ENCODE data around the gene DNAJC5G. TPM values are rescaled to one million over a fixed set of nuclear protein-coding genes. Genes with fewer than 3 reads are reported as not detected.

DNAJC5G gene
- total and polyA plus RNA-seq, 2 donors (not counting 1 experiment from before 2014, with no cell fraction given), result not detected

DNA sequence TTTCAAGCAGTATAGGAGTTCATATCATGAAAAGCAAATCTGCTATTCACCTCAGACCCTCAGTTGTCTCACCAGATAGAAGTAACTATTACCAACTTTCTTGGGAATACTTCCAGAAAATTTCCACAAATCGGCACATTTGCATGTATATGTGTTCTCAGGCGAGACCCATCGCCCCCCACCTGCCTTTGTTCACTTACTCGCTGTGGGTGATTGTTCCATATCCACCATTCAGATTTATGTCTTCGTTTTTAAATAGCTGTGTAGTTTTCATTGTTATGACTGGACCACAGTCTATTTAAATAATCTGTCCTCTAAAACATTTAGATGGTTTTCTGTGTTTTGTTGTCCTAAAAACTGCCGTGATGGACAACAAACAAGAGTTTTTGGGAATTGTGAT, 10.2 kb downstream of the DNAJC5G start:
- H3K27me3 ChIP-seq (ENCODE audit: control insufficient read depth, insufficient read depth, low read length), result no peaks in the 10 kb centered on the region
- H3K4me2 ChIP-seq (ENCODE audit: extremely low read depth, insufficient read depth, low read length), result no peak overlapping the region
- no peak overlapping the region for H2AFZ ChIP-seq (ENCODE audit: low read length)
- TF ChIP-seq EZH2 (IDR thresholded peaks at IDR 0.05; ENCODE audit: low read length, missing control alignments), result no peak
- TF ChIP-seq, protein P1, sequence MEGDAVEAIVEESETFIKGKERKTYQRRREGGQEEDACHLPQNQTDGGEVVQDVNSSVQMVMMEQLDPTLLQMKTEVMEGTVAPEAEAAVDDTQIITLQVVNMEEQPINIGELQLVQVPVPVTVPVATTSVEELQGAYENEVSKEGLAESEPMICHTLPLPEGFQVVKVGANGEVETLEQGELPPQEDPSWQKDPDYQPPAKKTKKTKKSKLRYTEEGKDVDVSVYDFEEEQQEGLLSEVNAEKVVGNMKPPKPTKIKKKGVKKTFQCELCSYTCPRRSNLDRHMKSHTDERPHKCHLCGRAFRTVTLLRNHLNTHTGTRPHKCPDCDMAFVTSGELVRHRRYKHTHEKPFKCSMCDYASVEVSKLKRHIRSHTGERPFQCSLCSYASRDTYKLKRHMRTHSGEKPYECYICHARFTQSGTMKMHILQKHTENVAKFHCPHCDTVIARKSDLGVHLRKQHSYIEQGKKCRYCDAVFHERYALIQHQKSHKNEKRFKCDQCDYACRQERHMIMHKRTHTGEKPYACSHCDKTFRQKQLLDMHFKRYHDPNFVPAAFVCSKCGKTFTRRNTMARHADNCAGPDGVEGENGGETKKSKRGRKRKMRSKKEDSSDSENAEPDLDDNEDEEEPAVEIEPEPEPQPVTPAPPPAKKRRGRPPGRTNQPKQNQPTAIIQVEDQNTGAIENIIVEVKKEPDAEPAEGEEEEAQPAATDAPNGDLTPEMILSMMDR (conservative IDR thresholded peaks at IDR 0.05 in 1 of 2, IDR thresholded peaks at IDR 0.05 in 1 of 2; ENCODE audit: low read depth in 1 of 2, low read length in 2 of 2), result no peak
- H4K20me1 ChIP-seq (ENCODE audit: control insufficient read depth, extremely low read depth, insufficient read depth, low read length), result no peaks in the 10 kb centered on the region
- no peak overlapping the region for H3K9ac ChIP-seq (ENCODE audit: insufficient read depth, low read length)
- H3K4me1 ChIP-seq (ENCODE audit: control insufficient read depth, extremely low read depth, insufficient read depth, low read length), result peaks cover 7% of the 10 kb centered on the region
- no peak overlapping the region for H3K27ac ChIP-seq (ENCODE audit: insufficient read depth, low read length)
- H3K36me3 ChIP-seq (ENCODE audit: control insufficient read depth, insufficient read depth, low read length), result no peaks in the 10 kb centered on the region
- DNase-seq (ENCODE audit: low read depth in 2 of 2), result no peak
- no peak overlapping the region for H3K4me3 ChIP-seq (replicated peaks in 1 of 4; ENCODE audit: control extremely low read depth in 1 of 4, insufficient read depth in 1 of 4, low read depth in 3 of 4, low read length in 4 of 4)
- H3K79me2 ChIP-seq (ENCODE audit: control insufficient read depth, insufficient read depth, low read length), result no peaks in the 10 kb centered on the region
- H3K9me3 ChIP-seq (ENCODE audit: control insufficient read depth, insufficient read depth, low read depth, low read length), result no peaks in the 10 kb centered on the region

DNA sequence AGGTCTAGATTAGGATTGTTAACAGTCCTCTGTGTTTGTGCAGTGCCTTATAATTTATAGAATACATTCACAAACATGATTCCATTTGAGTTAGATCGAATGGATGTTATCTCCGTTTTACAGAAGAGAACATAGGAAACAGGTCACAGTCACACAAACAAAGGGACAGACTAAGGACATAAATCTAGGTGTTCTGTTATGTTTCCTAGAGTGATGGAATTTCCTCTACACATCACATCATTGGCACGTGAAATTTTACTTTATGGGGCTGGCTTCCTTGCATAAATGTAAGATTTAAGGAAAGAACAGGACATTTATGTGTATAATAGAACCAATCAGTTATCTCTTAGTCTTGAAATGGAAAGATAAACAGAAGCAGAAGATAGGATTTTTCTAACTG, 13.4 kb downstream of the DNAJC5G start:
- Histone ChIP-seq H3K9me3 (ENCODE audit: control insufficient read depth, insufficient read depth, low read depth, low read length) (no peaks in the 10 kb centered on the region), H3K9ac (ENCODE audit: insufficient read depth, low read length) (no peak overlapping the region), H3K36me3 (ENCODE audit: control insufficient read depth, insufficient read depth, low read length) (no peaks in the 10 kb centered on the region), H3K4me1 (ENCODE audit: control insufficient read depth, extremely low read depth, insufficient read depth, low read length) (no peaks in the 10 kb centered on the region), H3K4me3 (replicated peaks in 1 of 4; ENCODE audit: control extremely low read depth in 1 of 4, insufficient read depth in 1 of 4, low read depth in 3 of 4, low read length in 4 of 4) (no peak overlapping the region), H3K4me2 (ENCODE audit: extremely low read depth, insufficient read depth, low read length) (no peak overlapping the region), H3K27ac (ENCODE audit: insufficient read depth, low read length) (no peak overlapping the region), H2AFZ (ENCODE audit: low read length) (no peak overlapping the region), H4K20me1 (ENCODE audit: control insufficient read depth, extremely low read depth, insufficient read depth, low read length) (no peaks in the 10 kb centered on the region), H3K79me2 (ENCODE audit: control insufficient read depth, insufficient read depth, low read length) (no peaks in the 10 kb centered on the region), H3K27me3 (ENCODE audit: control insufficient read depth, insufficient read depth, low read length) (peaks cover 6% of the 10 kb centered on the region)
- no peak for DNase-seq (ENCODE audit: low read depth in 2 of 2)
- TF ChIP-seq EZH2 (IDR thresholded peaks at IDR 0.05; ENCODE audit: low read length, missing control alignments), result no peak
- TF ChIP-seq, protein P1 (conservative IDR thresholded peaks at IDR 0.05 in 1 of 2, IDR thresholded peaks at IDR 0.05 in 1 of 2; ENCODE audit: low read depth in 1 of 2, low read length in 2 of 2), result no peak

- no peak overlapping the region for H3K4me2 ChIP-seq (ENCODE audit: extremely low read depth, insufficient read depth, low read length)
- H3K9ac ChIP-seq (ENCODE audit: insufficient read depth, low read length), result no peak overlapping the region
- H3K4me3 ChIP-seq (replicated peaks in 1 of 4; ENCODE audit: control extremely low read depth in 1 of 4, insufficient read depth in 1 of 4, low read depth in 3 of 4, low read length in 4 of 4), result no peak overlapping the region
- H3K36me3 ChIP-seq (ENCODE audit: control insufficient read depth, insufficient read depth, low read length), result no peaks in the 10 kb centered on the region
- H3K79me2 ChIP-seq (ENCODE audit: control insufficient read depth, insufficient read depth, low read length), result no peaks in the 10 kb centered on the region
- H3K27ac ChIP-seq (ENCODE audit: insufficient read depth, low read length), result no peak overlapping the region
- peaks cover 6% of the 10 kb centered on the region for H3K27me3 ChIP-seq (ENCODE audit: control insufficient read depth, insufficient read depth, low read length)
- no peak for DNase-seq (ENCODE audit: low read depth in 2 of 2)
- H2AFZ ChIP-seq (ENCODE audit: low read length), result no peak overlapping the region
- TF ChIP-seq, protein P1 (conservative IDR thresholded peaks at IDR 0.05 in 1 of 2, IDR thresholded peaks at IDR 0.05 in 1 of 2; ENCODE audit: low read depth in 1 of 2, low read length in 2 of 2), result no peak
- no peak for TF ChIP-seq EZH2 (IDR thresholded peaks at IDR 0.05; ENCODE audit: low read length, missing control alignments)
- H3K4me1 ChIP-seq (ENCODE audit: control insufficient read depth, extremely low read depth, insufficient read depth, low read length), result peaks cover 4% of the 10 kb centered on the region
- no peaks in the 10 kb centered on the region for H4K20me1 ChIP-seq (ENCODE audit: control insufficient read depth, extremely low read depth, insufficient read depth, low read length)
- H3K9me3 ChIP-seq (ENCODE audit: control insufficient read depth, insufficient read depth, low read depth, low read length), result no peaks in the 10 kb centered on the region
Observed at GRCh38 chr2:27290549-27290948, 15.3 kb downstream of the DNAJC5G start.

Measured in fibroblast of lung (primary cell).